NCI-H345 treated with DMSO at 0.1 percent for 48 hours (cell line): ENCODE results near the gene SIRPG.
"Not testable (repeated sequence)": the region's sequence is repeated elsewhere in the genome, so short reads cannot be mapped to it uniquely, and the experiment has no call there.

ENCODE experiments used
- DNase-seq: peaks from one replicate; lab custom pipeline; 2025; ENCODE audit not compliant: unreplicated experiment; lab: John Stamatoyannopoulos, UW

SIRPG gene

DNA sequence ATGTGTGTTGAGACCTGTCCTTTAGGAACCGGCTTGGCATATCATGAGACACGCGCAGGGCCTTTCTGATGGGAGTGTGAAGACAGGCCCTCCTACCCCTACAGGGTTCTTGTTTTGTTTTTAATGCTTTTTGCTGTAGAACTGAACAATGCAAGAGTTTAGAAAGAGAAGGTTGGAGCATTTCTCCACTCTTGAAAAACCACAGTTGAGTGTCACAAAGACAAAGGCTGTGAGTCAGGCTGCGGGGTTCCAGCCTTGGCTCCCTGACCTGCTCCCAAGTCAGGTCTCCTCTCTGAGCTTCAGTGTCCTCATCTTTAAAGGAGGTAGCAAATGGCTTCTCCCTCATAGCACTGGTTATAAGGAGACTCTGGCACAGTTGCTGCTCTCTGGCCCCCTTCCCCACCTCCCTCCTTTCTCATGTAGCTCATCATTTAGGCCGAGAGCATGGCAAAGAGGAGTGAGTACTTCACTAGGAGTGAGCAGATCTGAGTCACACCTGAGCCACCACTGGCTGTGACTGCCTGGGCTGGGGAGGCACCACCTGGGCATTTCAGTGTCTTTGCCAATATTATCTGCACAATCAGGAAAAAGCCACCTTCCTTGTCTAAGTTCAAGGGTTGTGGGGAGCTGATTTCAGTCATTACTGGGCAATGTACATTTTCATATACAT lies 48.8 kb downstream of the SIRPG start:
- not testable (repeated sequence) for DNase-seq

DNA sequence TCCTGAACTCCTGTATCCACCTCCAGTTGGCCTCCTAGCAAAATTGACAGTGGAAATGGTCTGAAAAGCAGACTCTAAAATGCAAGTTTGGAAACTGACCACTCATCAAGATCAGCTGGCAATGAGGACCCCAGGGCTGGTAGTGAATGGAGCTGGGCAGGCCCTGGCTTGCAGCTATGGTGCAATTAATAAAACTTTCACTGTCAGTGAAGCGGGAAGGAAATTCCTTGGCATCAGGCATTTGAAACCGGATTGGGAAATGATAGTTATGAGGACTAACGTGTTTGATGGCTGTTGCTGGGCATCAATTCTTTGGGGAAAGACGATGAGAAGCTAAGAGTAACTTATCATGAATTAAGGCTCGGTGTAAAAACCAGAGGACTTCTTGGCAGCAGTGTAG lies 56.8 kb downstream of the SIRPG start:
- DNase-seq = no peak

DNA sequence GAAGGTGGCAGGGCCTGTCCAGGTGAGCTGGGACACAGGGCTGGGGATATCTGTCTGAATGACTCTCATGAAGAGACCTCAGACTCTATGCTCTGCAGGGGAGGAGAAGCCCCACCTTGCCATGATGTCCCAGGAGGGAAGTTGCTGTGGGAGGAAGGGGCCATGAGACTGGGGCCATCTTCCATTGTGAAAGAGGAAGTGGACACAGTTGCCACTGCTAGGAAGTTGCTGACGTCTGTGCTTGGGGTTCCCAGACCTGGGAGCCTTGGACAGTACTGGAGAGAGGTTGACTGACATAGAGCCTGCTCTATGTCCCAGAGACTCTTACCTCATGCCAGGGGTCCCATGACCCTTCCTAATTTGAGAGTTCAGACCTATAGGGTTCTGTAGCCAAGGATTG lies 62.2 kb downstream of the SIRPG start:
- no peak for DNase-seq

DNA sequence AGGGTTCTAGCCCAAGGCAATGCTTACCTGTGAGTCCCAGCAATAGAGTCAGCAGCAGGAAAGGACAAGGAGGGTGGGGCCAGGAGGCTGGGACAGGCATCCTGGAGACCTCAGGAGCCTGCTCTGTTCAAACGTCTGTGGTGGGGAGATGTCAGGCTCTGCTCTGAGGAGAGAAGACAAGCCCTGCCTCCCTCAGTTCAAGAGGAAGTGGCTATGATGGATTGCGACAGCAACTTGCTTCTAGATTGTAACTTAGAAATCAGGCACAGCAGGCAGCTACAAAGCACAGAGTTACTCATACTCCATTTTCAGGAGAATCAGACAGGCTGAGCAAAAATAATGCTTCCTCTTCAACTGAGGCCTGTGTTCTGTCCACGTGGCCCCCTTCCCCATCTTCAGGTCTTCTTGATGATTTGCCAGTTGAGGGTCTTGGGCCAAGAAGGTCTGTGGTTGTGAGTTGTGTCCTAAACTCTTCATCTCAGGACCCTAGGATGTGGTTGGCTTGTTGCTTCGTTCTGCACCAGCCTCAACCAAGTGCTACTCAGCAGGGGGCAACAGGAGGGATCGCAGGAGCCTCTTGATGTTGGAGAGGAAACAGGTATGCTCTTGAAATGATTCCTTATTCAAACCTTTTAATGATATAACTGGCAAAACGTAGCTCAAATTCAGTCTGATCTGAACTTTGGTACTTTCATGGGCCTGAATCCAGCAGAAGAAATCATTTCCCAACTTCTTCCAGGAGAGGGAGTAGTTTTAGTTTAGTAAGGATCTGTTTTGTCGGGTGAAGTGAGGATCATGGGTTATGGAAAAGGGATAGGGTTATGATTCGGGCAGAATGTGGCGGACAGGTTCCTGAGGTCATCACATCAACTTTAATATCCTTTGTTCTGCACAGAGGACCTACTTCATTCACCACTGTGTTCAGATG lies 68.8 kb downstream of the SIRPG start:
- no peak for DNase-seq

GRCh38 chr20:1587781-1588532 lies 69.6 kb downstream of the SIRPG start:
- DNase-seq = no peak

DNA sequence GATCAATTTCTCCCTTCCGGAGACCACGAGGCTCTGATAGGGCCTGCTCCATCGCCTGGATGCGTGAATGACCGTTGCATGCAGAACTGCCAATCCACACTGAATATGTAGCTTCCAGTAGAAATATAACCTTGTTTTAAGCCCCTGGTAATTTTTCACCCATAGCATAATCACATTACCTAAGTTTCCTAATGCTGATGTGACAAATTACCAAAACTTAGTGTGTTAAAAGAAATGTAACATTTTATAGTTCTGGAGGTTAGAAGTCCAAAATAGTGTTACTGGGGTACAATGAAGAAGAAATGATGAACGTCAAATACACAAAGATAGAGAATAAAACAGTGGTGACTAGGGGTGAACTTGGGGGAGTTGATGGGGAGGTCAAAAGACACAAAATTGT lies 78.1 kb downstream of the SIRPG start:
- DNase-seq = no peak
